ENCODE results near the gene SDR9C7.

DNA sequence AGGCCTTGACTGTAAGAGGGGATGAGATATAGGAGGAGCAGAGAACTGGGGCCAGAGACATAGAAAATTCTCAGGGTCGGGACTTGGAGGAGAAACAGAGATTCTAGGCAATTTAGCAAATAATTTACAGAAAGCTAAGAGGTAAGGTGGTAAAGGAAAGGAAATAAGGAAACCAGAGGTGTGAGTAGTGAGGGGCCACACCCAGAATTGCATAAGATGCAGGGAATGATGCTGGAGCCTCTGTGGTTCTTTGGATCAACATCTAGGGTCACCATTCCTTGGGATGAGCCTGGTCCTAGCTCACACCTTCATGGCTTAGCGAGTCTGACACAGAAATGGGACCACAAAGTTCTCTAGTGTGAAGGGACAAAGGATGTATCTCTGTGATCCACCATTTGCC is 949 bp upstream of the SDR9C7 start:
- TF ChIP-seq POLR2A (IDR thresholded peaks at IDR 0.05; ENCODE audit: low read length) (no peak), GATA1 (IDR thresholded peaks at IDR 0.05; ENCODE audit: low read depth, low read length) (no peak)
